NCI-H2081 treated with DMSO at 0.1 percent for 48 hours (cell line): ENCODE results near the gene NDUFA13.
"Not testable (repeated sequence)": the region's sequence is repeated elsewhere in the genome, so short reads cannot be mapped to it uniquely, and the experiment has no call there.

Experiments
- DNase-seq: peaks from one replicate; lab custom pipeline; 2025; lab: John Stamatoyannopoulos, UW

Gene NDUFA13

DNA sequence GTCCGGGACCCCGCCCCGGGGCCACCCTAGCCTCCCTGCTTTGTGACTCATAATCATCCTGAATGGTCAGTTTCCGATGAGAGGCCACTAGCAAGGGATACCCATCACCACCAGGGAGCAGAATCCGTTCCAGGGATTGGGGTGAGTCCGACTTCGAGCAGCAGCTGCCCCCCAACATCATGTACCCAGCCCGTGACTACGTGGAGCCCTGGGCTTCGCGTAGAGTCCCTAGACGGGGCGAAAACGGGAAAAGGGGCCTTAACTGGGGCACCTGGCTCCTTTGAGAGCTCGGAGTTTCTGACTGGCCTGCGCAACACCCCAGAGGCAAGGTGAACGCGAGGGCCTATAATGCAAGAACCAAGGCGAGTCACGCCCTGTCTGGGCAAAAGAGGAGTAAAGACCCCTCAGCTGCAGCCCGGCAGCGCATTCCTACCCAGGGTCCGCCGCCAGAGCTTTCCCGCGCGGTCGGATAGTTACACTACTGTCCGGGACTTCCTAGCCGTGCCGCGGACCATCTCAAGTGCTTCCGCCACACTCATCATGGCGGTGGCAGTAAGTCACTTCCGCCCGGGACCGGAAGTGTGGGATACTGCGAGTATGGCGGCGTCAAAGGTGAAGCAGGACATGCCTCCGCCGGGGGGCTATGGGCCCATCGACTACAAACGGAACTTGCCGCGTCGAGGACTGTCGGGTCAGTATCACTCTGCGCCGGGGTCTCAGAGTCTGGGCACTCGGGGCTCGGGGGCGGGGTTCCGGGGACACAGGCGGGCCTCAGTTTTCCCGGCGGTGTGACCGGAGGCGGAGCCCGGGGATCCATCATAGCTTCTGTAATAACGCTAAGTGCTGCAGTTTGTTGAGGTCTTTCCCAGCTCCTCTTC lies at the start of gene NDUFA13:
Gene NDUFA13, plus strand, starts transcription at position 584 of the 878 bp plus-strand sequence. Its CDS starts 14 bp downstream, at position 598.
- peak; percentile 65 for DNase-seq

DNA sequence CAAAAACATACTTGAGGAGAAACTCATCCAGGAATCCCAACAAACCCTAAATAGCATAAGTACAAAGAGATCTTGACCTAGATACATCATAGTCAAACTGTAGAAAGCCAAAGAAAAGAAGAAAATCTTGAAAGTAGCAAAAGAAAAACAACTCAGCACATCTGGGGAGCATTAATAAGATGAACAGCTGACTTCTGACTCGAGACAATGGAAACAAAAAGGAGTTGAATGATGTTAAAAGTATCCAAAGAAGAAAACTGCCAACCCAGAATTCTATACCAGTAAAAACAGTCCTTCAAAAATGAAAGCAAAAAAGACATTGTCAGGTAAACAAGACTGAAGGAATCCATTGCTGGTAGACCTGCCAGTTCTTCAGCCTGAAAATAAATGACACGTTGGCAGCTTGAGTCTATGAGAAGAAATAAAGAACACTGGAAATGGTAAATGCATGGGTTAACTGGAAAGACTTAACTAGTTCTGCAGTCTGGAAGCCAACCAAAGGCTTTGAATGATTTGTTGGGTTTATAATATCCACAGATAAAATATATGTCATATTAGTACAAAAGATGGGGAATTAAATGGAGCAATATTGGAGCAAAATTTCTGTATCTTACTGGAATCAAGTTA lies 47.5 kb upstream of the NDUFA13 start:
- DNase-seq: no peak

DNA sequence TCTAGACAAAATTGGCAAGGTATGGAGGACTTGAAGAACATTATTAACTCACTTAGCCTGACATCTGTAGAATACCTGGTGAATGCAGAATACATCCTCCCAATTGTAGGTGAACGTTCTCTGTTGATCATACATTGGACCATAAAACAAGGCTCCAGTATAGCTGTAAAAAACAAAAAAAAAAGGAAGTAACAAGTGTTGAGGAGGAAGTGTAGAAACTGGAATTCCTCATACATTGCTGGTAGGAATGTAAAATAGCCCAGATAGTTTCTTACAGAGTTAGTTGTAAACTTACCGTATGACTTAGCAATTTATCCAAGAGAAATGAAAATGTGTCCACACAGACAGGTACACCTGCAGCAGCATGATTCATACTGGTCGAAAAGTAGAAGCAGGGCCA lies 45.4 kb upstream of the NDUFA13 start:
- no peak for DNase-seq

- DNase-seq: no peak
Measured at GRCh38 chr19:19471682-19472081, 44.3 kb upstream of the NDUFA13 start.

DNA sequence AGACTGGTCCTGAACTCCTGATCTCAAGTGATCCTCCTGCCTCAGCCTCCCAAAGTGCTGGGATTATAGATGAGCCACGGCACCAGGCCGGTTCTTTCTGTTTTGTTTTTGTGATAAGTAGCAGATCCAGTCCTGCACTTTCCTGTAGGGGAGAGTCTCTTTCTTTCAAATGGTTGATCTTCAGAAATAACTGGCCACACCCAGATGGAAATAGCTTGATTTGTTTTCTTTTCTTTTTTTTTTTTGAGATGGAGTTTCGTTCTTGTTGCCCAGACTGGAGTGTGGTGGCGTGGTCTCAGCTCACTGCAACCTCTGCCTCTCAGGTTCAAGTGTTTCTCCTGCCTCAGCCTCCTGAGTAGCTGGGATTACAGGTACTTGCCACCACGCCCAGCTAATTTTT lies 43.9 kb upstream of the NDUFA13 start:
- DNase-seq: not testable (repeated sequence)

DNA sequence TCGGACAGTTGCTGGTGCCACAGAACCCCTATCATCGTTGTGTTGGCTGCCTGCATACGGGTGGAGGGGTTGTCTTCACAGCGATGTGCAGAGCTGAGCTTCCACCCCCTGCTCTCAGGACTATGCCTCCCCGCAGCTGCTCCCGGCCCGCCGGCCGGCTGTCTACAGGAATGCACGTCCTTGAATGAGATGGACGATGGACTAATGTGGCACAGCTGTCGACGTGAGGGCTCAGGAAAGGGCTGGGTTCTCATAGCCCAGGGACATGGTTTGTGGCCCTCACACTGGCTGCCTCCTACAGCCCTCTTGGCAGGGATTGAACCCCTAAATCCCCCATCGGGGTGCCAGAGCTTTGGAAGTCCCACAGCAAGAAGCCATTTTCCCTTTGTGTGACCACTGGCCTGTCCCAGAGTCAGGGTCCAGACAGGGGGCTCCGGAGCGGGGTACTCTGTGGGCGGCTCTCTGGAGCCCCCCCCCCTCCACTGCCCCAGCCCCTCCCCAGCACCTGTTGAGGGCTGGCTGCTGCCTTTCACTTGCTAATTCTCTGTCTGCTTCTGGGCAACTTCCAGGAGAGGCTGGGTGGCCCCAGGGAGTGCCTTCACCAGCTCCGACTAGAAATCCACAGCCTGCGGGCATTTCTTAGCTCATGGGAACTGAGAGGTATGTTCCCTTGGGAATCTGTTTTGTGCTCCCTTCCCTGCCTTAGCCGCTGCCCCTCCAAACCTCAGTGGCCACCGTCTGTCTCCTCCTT lies 40.8 kb upstream of the NDUFA13 start:
- DNase-seq: no peak

DNA sequence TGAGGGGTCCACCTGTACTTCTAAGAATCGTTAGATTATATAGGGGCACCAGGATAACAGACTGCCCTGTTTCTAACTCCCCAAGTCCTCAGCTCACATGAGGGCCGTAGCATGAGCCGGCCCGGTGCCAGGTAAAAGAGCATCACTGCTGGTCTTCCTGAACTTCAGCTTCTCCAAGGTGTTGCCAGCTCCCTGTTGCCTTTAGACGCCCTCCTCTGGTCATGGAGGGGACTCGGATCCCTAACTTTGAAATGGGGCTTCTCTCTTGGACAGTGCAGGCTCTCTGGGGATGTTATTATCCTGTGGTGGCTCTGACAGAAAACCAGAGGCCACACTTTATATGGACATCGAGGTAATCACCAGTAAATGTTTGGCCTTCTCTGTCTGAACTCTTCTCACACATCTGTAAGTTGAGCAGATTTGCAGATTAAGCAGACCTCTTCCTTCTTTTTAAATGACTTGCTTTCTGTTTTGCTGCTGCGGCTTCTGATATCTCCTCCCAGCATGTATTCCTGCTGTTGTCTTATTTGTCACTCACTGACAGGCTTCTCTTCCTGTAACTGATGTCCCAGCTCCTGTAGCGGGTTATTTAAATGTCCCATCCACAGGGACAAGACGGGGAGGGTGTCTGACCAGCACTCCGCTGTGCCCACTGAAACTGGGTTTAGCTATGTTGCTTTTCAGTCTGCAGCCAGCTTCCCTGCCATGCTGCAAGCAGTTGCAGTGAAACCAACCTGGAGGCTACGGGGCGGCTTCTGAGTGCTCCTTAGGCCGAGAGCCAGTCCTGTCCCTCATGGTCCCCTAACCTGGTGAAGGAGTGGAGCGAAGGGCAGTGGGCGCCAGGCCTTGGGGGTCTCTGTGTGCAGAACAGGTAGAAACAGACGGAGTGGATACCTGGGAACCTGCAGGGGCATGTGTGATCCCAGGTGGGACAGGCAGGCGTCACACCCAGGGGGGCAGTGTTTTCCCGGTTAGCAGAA lies 39.9 kb upstream of the NDUFA13 start:
- DNase-seq: no peak

- DNase-seq: no peak
Measured at GRCh38 chr19:19477705-19478383, 38.2 kb upstream of the NDUFA13 start.

DNA sequence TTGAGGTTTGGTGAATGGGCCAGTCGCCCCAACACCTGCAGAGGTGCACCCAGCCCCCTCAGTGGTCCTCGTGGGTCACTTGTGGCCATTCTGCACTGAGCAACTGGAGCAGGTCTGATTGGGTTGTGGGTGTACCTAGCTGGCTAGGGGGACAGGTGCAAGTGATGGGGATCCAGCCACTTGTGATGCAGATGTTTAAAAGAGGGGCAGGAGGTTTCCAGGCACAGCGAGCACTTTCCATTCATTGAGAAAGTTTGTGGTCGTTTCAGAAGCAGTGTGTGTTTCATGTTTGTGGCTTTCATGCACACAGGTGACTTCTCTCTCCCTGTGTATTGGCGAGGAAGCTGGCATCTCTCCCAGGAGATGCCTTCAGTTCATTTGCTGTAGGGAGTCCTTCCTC lies 35.3 kb upstream of the NDUFA13 start:
- no peak for DNase-seq

DNA sequence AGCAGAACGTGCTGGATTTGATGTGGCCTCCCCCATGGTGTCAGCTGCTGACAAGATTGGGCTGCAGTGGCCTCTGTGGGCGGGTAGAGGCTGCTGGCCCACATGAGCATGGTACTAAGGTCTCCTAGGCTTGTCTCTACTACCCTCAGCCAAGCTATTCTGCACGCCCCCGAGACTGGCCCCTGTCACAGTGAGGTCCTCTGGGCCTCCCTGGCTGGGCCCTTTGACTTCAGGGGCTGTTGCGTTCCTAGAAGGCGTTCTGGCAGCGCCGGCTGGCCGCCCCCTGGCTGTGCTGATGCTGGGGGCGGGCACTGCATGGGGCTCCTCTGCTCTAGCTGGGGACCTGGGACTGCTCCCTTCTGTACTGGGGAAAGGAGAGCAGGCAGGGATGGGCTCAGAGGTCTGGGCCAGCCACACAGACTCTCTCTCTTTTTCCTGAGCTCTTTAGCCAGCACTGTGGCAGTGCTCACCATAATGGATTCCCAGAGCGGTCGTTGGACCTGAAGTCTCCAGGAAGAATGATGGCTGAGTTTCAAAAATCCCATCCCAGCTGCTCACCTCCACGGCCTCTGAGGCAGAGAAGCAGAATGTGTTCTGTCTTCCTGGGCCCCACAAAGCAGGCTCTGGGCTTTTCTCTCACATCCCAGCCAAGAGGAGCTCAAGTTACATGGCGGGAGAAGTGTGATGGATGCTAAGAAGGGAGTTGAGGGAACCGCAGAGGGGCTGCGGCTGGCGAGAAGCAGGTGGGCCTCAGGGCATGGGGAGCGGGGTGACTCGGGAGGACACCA lies 33.0 kb upstream of the NDUFA13 start:
- no peak for DNase-seq

DNA sequence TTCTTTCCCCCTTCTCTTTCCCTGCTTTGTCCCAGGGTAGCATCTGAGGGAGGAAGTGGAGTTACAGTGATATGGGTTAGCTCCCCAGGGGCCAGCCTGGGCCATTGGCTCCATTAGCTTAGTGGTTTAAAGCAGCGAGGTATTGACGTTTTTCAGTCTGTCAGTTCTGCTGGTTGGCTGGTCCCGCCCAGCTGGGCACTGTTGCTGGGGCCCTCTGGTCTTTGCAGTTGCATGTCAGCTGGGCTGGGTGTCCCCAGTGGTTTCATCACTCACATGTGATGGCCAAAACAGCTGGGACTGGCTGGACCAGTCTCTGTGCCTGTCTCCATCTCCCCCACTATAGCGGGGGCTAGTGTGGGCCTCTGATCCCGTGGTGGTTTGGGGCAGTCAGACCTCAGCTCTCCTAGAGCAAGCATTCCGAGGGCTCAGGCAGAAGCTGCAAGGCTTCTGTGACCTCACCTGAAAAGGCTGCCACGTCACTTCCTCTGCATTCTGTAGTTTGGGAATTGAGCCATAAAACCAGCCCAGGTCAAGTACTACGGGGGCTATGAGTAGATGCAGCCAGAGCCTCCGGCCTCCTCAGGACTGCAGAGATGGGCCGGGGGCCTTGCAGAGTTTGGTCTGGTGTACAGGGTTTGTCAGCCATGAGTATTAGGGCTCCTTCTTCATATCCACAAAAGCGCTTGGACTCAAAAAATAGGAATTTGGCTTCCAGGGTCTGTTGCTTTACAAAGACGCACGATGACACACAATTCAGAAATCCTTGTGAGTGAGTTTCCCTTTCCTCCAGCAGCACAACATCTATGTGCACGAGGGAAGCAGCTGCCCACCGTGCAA lies 30.6 kb upstream of the NDUFA13 start:
- no peak for DNase-seq

DNA sequence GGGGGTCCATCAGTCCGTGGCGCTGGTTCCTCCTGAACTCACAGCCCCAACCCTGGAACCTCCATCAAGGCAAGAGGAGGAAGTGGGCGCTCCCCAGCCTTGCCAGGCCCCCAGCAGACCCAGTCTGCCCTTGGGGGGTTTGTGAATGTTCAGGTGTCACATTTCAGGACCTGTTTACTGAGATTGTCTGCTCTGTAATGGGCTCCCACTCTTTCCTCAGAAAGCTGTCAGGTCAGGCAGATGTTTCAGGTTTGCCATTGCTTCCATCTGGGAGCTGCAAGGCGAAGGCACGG lies 30.1 kb upstream of the NDUFA13 start:
- DNase-seq: no peak

- DNase-seq: no peak
Measured at GRCh38 chr19:19486343-19487076, 29.5 kb upstream of the NDUFA13 start.

DNA sequence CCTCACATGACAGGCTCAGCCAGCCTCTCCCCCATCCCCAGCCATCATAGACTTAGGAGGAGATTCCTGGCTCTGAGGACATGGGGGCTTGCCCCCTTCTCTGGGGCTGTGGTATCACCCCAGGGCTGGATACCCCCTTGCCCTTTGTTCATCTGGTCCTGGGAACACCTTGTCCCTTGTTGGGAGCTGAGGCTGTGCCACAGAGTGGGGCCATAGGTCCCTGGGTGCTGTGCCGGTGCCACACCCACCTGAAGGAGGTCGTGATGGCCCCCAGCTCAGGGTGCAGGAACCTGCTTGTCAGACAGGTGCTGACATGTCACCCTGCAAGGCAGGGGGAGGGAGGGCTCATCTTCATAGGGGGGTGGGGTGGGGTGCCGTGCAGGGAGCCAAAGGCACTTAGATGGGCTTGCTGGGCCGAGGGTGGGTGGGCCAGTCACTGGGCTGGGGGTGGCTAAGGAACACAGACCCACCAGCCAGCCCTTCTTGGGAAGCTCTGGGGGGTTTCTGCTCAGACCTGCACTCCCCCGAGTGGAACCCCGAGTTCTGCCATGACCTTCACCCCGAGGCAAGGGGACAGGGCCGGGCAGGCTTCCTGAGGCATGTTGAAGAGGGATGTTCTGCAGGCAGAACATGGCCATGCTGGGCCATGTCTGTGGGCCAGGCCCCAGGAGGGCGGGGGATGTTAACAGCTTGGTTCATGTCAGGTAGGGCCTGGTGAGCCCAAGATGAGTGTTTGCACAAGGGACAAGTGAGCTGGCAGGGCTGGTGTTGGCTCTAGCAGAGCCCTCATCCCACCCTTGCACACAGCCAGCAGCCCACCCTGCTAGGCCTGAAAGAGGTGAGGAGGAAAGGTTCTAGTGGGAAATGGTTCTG lies 28.7 kb upstream of the NDUFA13 start:
- no peak for DNase-seq

GRCh38 chr19:19487950-19488874 lies 27.8 kb upstream of the NDUFA13 start:
- no peak for DNase-seq

- DNase-seq: no peak
Measured at GRCh38 chr19:19488875-19489690, 26.9 kb upstream of the NDUFA13 start.
